HG02981 (cell line): ENCODE results near the gene CENPF.

Experiments
- ATAC-seq: cut with Tn5 transposase; IDR thresholded peaks from one replicate; pipeline ENCODE4 v1.9.1; 2021; ENCODE audit warnings: mild to moderate bottlenecking, moderate library complexity; ENCODE audit not compliant: unreplicated experiment

CENPF gene

GRCh38 chr1:214617246-214617645 is 14.3 kb downstream of the CENPF start:
- no peak for ATAC-seq

- ATAC-seq: no peak
Observed at GRCh38 chr1:214617843-214618242, 14.8 kb downstream of the CENPF start.

- no peak for ATAC-seq
Observed at GRCh38 chr1:214621236-214621635, 18.2 kb downstream of the CENPF start.

- ATAC-seq: no peak
Observed at GRCh38 chr1:214623430-214623829, 20.4 kb downstream of the CENPF start.

GRCh38 chr1:214632091-214632490 is 29.1 kb downstream of the CENPF start:
- ATAC-seq: peak; percentile 77

- no peak for ATAC-seq
Observed at GRCh38 chr1:214633686-214634085, 30.7 kb downstream of the CENPF start.

DNA sequence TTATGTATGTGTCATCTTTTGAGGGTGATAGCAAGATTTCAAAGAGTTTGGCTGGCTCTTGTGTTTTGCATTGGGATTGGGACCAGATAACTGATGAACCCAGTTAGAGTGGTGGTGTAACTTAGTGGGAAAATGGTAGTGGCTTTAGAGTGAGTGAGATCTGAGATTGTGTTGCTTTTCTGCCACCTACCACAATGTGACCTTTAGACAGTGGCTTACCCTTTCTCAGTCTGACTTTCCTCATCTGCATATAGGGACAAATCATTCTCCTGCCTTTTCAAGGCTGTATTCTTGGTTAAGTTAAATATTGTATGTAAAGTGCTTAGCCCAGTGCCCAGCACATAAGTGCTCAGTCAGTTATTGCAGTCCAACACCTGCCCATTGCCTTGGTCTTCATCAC is 31.3 kb downstream of the CENPF start:
- no peak for ATAC-seq

DNA sequence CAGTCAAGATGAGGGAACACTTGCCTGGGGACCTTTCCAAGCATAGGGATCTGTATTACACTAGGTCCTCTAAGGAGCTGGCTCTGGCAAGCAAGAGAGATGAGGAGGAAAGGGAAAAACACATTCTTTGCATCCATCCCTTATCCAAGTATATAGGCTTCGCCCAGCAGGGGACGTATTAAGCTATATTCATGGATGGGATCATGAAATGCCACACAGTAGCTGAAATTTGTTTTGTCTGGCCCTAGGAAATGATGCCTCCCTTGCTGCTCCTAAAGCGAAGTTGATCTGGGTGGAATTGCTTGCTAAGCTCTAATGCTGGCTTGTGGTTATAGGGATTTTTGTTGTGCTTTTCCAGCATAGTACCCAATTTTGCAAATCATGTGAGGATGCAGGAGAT is 32.1 kb downstream of the CENPF start:
- no peak for ATAC-seq

- no peak for ATAC-seq
Observed at GRCh38 chr1:214635506-214635905, 32.5 kb downstream of the CENPF start.

DNA sequence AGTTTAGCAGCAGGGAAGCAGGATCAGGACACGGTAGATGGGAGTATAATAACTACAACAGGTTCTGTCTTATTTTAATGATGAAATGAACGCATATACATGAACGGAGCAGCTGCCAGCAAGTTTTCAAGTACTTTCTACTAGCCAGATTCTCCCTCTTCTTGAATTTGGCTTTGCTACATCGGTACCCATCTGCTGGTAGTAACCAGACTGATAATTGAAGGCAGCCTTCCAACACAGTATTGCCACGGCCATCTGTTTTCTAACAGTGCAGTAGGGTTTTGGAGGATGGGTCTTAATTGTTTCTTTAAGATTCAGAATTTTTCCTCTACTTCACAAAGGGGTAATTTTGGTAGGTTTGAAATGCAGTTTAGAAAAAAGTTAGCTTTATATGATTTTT is 33.4 kb downstream of the CENPF start:
- ATAC-seq: no peak

GRCh38 chr1:214637125-214637524 is 34.1 kb downstream of the CENPF start:
- no peak for ATAC-seq

DNA sequence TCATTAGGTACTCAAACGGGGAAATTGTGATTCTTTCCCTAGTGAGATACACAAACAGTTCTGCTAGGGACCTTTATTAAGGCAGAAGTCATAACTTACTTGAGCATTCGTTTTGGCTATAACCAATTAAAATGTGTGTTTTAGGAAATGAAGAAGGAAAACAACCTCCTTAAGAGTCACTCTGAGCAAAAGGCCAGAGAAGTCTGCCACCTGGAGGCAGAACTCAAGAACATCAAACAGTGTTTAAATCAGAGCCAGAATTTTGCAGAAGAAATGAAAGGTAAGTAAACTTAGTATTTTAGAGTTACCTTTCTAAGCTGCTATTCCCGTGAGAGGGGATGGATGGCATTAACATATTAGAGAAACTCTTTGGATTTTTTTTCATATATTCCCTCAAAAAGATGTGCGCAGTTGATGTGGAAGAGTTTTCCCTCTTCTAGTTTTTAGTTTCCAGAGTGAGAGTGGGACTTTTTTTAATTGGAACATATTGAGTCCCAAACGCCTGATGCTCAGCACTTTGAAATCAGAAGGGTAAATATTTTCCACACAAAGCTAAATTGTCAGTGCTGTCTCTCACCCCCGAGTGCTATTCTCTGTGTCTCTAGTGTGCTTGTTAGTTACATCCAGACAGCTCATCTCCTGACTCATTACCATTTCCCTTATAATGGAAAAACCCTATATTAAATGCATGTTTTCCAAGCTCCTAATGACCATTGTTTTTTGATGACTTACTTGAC is 34.9 kb downstream of the CENPF start:
- peak; percentile 86 for ATAC-seq

GRCh38 chr1:214638459-214638807 is 35.4 kb downstream of the CENPF start:
- no peak for ATAC-seq

DNA sequence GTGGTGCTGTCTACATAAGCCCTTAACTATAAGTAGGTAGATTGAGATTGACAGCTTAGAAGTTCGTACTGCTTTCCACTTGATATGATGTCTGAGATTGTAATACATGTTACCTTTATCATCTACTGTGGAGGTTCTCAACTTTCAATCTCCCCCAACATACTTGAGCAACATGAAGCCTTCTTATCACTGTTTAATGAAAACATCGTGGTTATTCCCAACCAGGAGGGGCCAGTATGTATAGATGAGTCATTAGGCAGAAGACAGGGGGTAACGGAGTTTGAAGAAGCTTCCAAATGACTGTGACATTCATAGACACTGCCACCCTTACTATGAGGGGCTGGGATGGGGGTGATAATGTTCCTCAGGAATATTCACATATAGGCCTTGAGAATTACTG is 36.0 kb downstream of the CENPF start:
- no peak for ATAC-seq

GRCh38 chr1:214640431-214641213 is 37.6 kb downstream of the CENPF start:
- ATAC-seq: no peak

- no peak for ATAC-seq
Observed at GRCh38 chr1:214641214-214641895, 38.4 kb downstream of the CENPF start.

DNA sequence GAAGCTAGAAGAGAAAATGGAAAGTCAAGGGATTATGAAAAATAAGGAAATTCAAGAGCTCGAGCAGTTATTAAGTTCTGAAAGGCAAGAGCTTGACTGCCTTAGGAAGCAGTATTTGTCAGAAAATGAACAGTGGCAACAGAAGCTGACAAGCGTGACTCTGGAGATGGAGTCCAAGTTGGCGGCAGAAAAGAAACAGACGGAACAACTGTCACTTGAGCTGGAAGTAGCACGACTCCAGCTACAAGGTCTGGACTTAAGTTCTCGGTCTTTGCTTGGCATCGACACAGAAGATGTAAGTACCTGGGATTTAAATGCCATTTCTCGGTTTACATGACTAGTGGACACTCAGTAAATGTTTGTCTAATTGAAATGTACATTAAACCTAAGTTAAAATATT is 40.0 kb downstream of the CENPF start:
- ATAC-seq: no peak

GRCh38 chr1:214645712-214646111 is 42.7 kb downstream of the CENPF start:
- ATAC-seq: no peak

DNA sequence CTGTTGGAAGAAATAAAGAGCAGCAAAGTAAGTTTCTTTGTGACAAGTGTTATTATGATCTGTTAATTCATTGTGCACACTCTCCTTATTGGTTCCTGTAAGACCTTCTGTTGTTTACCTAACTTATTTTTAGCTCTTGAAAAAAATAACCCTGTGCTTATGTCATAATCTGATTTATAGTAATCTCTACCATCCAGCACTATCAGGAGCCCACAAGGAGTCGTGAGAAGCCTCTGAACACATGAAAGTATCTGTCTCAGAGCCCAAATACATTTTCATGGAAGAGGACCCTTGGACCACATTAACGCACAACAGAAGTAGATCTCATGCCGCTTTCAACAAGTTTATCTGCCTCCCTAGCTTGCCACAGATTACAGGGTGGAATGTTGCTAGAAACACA is 45.8 kb downstream of the CENPF start:
- ATAC-seq: no peak

DNA sequence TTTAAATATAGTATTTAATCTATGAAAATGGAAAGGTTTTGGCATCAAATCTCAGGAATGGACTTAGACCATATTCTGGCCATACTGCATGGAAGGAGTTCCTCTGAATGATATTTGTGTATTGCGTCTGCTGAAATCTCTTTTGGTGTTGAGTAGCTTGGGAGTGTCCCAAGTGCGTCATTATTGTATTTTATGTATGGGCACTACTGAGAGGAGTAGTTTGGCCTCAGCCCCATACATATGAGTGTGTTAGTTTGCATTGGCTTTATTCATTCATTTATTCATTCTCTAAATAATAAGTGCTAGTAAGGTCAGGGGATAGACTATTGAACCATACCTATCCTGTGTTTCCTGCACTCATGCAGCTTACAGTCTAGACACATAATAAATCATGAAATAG is 46.6 kb downstream of the CENPF start:
- no peak for ATAC-seq

GRCh38 chr1:214650664-214651063 is 47.7 kb downstream of the CENPF start:
- ATAC-seq: no peak

GRCh38 chr1:214657299-214657698 is 54.3 kb downstream of the CENPF start:
- ATAC-seq: no peak
